NCI-H1694 treated with DMSO at 0.1 percent for 48 hours (cell line): ENCODE measurements around the gene CLASP2.
"Not testable (repeated sequence)": the region's sequence is repeated elsewhere in the genome, so short reads cannot be mapped to it uniquely, and the experiment has no call there.

Source experiments
- DNase-seq: peaks from one replicate; lab custom pipeline; 2025; lab: John Stamatoyannopoulos, UW

Gene CLASP2

GRCh38 chr3:33543601-33544000 lies 174.5 kb downstream of the CLASP2 start:
- no peak for DNase-seq

DNA sequence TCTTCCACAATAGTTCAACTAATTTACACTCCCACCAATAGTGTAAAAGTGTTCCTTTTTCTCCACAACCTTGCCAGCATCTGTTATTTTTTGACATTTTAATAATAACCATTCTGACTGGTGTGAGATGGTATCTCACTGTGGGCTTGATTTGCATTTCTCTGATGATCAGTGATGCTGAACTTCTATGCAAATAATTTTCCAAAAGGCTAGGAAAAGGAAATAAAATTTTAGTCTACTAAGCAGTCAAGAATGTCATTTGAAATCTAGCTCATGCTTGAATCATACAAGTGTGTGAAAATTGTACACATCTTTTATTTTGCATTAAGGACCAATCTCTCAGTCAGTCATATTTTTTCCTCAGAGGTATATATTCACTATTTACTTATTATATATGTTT lies 176.1 kb downstream of the CLASP2 start:
- no peak for DNase-seq

- no peak for DNase-seq
These were observed 179.2 kb downstream of the CLASP2 start for GRCh38 chr3:33538678-33539339.

GRCh38 chr3:33537133-33537532 lies 180.9 kb downstream of the CLASP2 start:
- DNase-seq = no peak

- no peak for DNase-seq
These were observed 191.3 kb downstream of the CLASP2 start for GRCh38 chr3:33526787-33527186.

DNA sequence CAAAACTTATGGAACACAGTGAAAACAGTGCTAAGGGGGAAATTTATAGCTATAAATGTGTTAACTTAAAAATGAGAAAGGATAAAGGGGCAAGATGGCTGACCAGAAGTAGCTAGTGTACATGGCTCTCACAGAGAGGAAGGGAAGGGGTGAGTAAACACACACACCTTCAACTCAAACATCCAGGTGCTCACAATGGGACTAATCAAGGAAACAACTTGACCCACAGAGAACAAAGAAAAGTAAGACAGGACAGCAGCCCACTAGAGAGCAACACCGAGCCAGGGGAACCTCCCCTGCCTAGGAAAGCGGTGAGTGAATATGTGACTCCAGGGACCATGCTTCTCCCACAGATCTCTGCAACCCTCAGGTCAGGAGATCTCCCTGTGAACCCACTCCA lies 192.8 kb downstream of the CLASP2 start:
- DNase-seq = no peak

DNA sequence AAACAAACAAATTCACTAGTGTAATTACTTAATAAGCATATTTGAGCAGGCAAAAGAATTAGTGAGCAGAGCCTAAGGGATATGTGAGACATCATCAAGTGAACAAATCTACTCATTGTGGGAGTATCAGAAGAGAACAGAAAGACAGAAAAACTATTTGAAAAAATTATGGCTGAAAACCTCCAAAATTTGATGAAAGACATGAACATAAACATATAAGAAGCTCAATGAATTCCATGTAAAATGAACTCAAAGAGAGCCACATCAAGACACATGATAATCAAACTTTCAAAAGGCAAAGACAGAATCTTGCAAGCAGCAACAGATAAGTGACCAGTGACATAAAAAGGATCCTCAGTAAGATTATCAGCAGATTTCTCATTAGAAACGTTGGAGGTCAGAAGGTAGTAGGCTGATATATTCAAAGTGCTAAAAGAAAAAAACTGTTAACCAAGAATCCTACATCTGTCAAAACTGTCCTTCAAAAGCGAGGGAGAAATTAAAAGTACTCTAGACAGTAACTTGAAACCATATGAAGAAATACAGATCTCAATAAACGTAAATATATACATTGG lies 194.9 kb downstream of the CLASP2 start:
- no peak for DNase-seq

GRCh38 chr3:33521736-33522135 lies 196.3 kb downstream of the CLASP2 start:
- no peak for DNase-seq

DNA sequence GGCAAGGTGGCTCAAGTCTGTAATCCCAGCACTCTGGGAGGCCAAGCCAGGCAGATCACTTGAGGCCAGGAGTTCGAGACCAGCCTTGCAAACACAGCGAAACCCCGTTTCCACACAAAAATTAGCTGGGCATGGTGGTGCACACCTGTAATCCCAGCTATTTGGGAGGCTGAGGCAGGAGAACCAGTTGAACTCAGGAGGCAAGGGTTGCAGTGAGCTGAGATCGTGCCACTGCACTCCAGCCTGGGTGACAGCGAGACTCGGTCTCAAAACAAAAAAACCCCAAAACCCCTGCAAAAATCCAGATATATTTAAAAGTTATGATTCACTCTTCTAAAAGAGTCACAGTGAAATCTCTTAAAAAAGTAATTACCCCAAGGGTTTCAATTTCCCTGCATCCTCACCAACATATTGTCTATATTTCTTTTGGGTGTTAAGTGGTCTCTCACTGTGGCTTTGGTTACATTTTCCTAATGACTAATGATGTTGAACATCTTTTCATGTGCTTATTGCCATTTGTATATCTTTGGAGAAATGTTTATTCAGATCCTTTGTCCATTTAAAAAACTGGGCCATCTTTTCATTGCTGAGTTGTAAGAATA lies 204.7 kb downstream of the CLASP2 start:
- no peak for DNase-seq

DNA sequence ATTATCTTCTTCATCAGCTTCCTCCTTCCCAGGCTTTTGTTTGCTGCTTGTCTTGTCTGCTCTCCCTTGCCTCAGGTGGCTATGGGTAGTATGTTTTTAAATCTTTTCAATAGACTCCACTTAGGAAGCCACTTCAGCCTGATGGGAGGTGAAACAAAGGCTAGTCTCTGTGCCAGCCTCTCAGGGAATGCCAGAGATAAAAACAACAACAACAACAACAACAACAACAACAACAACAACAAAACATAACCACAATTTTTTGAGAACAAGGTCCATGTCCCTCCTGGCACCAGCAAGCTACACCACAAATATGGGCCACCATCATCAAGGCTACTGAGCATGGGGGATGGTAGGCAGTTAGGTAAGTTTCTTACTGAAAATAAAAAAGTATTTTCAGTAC lies 213.0 kb downstream of the CLASP2 start:
- DNase-seq = no peak

DNA sequence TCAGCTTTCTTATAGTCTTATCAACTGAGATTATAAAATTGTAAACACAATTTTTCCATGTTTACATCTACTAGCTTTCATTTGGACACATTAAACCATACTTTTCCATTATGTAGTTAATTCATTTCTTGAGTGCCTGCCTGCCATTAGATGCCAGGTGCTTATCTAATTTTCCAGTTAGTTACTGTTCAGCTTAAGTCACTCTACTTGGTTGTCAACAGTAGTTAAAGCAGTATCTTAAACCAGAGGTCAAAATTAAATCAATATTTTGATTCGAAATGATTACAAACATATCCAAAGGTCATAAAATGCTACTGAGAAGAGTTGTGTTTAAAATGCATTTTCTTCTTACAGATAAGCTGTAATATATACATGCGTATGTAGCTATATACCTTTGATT lies 221.6 kb downstream of the CLASP2 start:
- no peak for DNase-seq

DNA sequence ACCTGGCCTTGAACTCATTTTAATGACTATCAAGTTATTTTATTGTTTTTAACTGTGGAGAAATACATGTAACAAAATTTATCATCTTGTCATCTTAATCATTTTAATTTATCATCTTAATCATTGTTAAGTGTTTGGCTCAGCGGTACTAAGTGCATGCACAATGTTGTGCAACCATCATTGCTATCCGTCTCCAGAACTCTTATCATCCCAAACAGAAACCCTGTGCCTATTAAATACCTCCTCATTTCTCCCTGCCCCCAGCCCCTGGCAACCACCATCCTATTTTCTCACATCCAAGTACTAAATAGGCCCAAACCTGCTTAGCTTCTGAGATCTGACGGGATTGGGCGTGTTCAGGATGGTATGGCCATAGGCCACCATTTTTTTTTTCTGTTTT lies 226.3 kb downstream of the CLASP2 start:
- no peak for DNase-seq

- no peak for DNase-seq
These were observed 227.3 kb downstream of the CLASP2 start for GRCh38 chr3:33490641-33491241.

DNA sequence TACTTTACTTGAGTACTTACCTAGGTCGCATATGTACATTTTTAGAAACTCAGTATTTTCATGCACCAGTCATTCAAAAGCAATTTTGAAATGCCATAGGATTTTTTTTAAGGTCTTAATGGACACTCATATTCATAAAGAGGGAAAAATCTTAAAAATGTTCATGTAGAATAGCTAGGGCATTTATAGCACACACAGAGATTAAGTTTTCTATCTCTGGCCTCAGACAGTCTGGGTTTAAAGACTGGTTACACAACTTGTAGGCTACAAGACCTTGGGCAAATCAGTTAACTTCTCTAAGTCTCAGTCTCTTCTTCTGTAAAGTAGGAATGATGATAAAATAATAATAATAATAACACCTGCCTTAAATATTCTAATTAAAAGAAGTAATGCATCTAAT lies 229.4 kb downstream of the CLASP2 start:
- DNase-seq = no peak

GRCh38 chr3:33488246-33488645 lies 229.8 kb downstream of the CLASP2 start:
- no peak for DNase-seq

GRCh38 chr3:33482111-33482521 lies 235.9 kb downstream of the CLASP2 start:
- no peak for DNase-seq

DNA sequence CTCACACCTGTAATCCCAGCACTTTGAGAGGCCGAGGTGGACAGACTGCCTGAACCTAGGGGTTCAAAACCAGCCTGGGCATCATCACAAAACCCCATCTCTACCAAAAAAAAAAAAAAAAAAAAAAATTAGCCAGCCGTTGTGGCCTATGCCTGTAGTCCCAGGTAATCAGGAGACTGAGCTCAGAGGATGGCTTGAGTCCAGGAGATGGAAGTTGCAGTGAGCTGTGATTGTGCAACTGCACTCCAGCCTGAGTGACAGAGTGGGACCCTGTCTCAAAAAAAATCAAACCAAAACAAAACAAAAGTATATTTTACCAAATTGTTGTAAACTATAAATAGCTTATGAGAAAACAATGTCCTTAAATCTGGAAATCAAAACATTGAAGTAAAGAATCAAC lies 243.2 kb downstream of the CLASP2 start:
- no peak for DNase-seq

DNA sequence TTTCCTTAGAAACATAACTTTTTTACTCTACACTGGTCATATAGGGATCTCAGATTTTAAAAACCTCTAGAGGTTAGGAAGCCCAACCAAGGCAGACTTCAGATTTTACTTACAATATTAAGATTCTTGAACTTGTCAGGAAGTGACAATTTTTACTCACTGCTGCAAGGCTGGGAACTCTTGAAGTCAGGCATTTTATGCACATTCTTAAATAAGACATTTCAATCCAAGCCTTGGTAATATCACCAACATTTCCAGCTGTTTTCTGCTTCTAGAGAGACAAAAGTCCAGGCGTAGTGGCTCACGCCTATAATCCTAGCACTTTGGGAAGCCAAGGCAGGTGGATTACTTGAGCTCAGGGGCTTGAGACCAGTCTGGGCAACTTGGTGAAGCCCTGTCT lies 244.2 kb downstream of the CLASP2 start:
- DNase-seq = no peak

- no peak for DNase-seq
These were observed 250.3 kb downstream of the CLASP2 start for GRCh38 chr3:33467786-33468185.

DNA sequence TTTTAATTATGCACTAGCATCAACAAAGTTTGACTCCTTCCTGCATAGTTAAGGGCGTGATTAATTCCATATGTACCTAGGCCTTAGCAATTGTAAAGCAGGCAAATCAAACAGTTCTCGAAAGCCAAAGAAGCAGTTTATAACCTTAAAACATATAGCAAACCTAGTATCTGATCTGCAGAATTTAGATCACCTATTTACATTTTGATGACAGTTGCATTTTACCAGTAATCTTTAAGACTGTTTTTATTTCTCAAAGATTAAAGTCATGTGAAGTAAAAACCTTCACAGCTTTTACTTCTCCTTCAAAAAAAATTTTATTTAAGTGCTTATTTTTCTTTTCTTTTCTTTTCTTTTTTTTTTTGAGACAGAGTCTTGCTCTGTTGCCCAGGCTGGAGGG lies 257.0 kb downstream of the CLASP2 start:
- no peak for DNase-seq

DNA sequence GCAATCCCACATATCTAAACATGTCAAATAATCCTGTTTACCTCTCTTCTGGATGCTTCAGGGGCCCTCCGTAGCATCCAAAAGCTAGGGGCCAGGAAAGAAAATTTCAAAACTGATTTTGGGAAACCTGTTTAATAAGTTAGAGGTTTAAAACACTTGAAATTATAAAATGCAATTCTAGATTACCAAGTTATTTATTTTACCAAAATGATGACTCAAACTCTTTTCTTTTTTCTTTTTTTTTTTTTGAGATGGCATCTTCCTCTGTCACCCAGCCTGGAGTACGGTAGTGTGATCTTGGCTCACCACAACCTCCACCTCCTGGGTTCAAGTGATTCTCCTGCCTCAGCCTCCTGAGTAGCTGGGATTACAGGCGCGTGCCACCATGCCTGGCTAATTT lies 258.5 kb downstream of the CLASP2 start:
- not testable (repeated sequence) for DNase-seq

DNA sequence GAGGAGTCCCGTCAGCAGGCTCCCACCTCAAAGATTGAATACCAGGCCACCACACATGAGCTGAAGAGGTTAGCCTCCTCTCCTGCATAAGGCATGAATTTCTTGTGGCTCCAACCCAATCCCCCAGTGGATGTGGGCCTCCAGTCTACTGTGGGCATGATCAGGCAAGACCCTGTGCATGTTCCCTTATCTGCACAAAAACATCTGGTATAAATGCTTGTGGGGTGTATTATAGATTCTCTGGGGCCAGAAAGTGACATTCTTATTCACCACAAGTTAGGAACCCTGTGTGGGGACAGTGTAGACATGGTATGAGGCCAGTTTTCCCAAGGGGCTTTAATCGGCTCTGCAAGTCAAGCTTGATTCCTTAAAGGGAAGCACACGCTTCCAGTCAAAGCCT lies 259.6 kb downstream of the CLASP2 start:
- no peak for DNase-seq

DNA sequence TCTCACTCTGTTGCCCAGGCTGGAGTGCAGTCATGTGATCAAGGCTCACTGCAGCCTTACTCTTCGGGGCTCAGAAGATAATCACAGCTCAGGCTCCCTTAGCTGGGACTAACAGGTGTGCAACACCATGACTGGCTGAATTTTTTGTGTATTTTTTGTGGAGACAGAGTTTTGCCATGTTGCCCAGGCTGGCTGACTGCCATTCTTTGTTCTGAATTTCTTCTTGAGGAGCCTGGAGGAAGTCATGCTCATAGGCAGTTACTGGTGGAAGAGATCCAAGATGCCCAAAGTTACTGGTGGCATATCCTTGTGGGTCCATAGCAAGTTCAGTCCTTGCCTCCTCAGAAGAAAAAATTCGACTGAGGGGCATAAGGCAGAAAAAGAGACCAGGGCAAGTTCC lies 261.3 kb downstream of the CLASP2 start:
- no peak for DNase-seq
